OCI-LY1 (cell line): ENCODE measurements around the gene APBB1IP.

ENCODE experiments used
- CTCF ChIP-seq: fragments of 200-600 bp; sonication (generic), shearing (Covaris generic); IDR thresholded peaks from 2 replicates; pipeline ENCODE4 v1.5.1; 2017; ENCODE audit warnings: mild to moderate bottlenecking, antibody characterized with exemption, low read length, moderate library complexity, mixed read lengths
- EZH2 ChIP-seq: fragments of 200-600 bp; sonication (generic), shearing (Covaris generic); IDR thresholded peaks from 2 replicates; pipeline ENCODE4 v1.8.0; 2017; ENCODE audit warnings: borderline replicate concordance, mixed run types, mild to moderate bottlenecking, antibody characterized with exemption, low read length, moderate library complexity, mixed read lengths

GRCh38 chr10:26534384-26534783, 96.2 kb downstream of the APBB1IP start:
- peak; percentile 71 for TF ChIP-seq CTCF
- no peak for TF ChIP-seq EZH2
